GM06990 (cell line): ENCODE data around the gene CNTNAP4.

Source experiments
- DNase-seq: peaks from one replicate; pipeline ENCODE4 v3.0.0-alpha.2; 2011; ENCODE audit not compliant: insufficient read length; ENCODE audit errors: extremely low read depth
- H3K27me3 ChIP-seq: replicated peaks from 2 replicates; pipeline ENCODE4 v1.6.0; 2011; ENCODE audit warnings: low read length; ENCODE audit not compliant: control insufficient read depth, insufficient read depth
- H3K36me3 ChIP-seq: 2 replicates; pipeline ENCODE4 v1.5.1; 2011; ENCODE audit warnings: low read length; ENCODE audit not compliant: control insufficient read depth, insufficient read depth
- H3K4me3 ChIP-seq: replicated peaks from 2 replicates; pipeline ENCODE4 v1.5.1; 2011; ENCODE audit warnings: low read depth, mild to moderate bottlenecking, control low read depth, low read length
- TF ChIP-seq, protein P1 (sequence below): IDR thresholded peaks from 2 replicates; pipeline ENCODE4 v1.5.1; 2011; ENCODE audit warnings: low read length, control low read depth, mild to moderate bottlenecking, inconsistent platforms; ENCODE audit not compliant: insufficient read depth, poor library complexity, severe bottlenecking

The CNTNAP4 gene

DNA sequence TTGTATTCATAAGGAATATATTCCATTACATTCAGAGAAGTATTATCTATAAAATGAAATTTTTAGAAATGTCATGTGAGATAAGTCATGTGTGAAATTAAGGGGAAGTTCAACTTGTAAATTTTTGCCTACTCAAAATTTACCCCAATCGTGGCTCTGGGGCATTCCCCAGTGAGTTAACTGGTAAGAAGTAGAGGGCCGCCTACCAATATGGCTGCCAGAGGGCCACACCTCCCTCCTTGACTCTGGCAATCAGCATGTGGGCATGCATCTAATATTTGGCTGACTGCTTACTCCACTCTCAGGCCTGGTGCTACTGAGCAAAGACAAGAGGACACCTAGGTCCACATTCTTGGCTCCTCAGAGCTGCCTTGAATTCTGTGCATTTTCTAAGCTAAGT lies 39.7 kb upstream of the CNTNAP4 start:
- no peak for DNase-seq
- Histone ChIP-seq H3K4me3 (no peak overlapping the region), H3K27me3 (no peaks in the 10 kb centered on the region), H3K36me3 (no peaks in the 10 kb centered on the region)
- TF ChIP-seq, protein P1, sequence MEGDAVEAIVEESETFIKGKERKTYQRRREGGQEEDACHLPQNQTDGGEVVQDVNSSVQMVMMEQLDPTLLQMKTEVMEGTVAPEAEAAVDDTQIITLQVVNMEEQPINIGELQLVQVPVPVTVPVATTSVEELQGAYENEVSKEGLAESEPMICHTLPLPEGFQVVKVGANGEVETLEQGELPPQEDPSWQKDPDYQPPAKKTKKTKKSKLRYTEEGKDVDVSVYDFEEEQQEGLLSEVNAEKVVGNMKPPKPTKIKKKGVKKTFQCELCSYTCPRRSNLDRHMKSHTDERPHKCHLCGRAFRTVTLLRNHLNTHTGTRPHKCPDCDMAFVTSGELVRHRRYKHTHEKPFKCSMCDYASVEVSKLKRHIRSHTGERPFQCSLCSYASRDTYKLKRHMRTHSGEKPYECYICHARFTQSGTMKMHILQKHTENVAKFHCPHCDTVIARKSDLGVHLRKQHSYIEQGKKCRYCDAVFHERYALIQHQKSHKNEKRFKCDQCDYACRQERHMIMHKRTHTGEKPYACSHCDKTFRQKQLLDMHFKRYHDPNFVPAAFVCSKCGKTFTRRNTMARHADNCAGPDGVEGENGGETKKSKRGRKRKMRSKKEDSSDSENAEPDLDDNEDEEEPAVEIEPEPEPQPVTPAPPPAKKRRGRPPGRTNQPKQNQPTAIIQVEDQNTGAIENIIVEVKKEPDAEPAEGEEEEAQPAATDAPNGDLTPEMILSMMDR, result no peak

DNA sequence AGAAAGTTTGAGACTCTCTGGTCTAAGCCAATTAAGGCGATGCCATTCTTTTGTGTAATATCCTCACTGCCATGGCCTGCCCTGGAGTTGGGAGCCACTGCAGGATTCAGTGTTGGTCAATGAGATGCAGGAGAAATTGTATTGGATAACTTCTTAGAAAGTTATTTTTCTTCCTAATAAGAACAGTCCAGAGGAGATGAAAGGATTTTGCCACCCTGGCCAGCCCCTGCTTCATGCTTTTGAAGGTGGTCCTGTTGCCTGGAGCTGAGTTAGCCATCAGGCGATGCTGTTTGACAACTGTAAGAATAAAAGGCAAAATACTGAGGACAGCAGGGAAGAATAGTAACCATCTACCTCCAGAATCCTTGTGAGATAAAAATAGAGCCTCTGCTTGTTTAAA lies 35.4 kb upstream of the CNTNAP4 start:
- Histone ChIP-seq H3K4me3 (no peak overlapping the region), H3K27me3 (no peaks in the 10 kb centered on the region), H3K36me3 (no peaks in the 10 kb centered on the region)
- TF ChIP-seq, protein P1, result no peak
- no peak for DNase-seq

DNA sequence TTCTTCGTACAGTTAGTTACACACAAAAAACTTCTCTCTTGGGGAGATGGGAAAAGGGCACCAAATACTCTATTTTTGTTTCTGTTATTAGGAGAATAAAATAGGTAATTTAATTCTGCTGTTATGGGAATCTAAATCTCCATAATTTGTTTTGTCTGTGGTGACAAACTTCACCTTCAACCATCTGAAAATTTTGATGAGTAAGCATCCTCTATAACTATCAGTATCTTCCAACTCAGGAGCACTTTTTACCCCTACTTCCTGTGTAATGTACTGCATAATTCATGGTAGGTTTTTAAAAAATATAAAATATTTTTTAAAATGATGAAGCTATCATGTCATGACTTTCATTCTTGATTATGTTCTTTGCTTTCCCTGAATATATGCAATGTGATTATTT lies 33.6 kb upstream of the CNTNAP4 start:
- H3K27me3 ChIP-seq, result no peaks in the 10 kb centered on the region
- H3K36me3 ChIP-seq, result no peaks in the 10 kb centered on the region
- TF ChIP-seq, protein P1, result no peak
- DNase-seq, result no peak
- no peak overlapping the region for H3K4me3 ChIP-seq

DNA sequence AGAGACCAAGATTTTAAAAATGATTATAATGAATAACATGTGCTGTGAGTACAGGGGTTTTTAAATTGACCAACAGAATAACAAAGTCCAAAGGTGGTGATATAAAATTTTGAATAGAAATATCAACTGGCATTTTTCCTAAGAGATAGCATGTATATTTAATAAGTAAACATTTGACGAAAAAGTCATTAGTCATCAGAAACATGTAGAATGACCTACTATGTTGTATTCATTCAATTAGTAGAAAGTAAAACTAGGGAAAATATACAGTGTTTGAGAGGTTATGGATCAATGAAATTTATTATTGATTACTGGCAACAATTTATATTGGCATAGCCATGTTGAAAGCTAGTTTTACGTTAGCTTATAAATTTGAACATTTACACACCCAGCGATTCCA lies 30.6 kb upstream of the CNTNAP4 start:
- no peak for DNase-seq
- H3K36me3 ChIP-seq, result no peaks in the 10 kb centered on the region
- H3K27me3 ChIP-seq, result no peaks in the 10 kb centered on the region
- no peak overlapping the region for H3K4me3 ChIP-seq
- TF ChIP-seq, protein P1, result no peak

DNA sequence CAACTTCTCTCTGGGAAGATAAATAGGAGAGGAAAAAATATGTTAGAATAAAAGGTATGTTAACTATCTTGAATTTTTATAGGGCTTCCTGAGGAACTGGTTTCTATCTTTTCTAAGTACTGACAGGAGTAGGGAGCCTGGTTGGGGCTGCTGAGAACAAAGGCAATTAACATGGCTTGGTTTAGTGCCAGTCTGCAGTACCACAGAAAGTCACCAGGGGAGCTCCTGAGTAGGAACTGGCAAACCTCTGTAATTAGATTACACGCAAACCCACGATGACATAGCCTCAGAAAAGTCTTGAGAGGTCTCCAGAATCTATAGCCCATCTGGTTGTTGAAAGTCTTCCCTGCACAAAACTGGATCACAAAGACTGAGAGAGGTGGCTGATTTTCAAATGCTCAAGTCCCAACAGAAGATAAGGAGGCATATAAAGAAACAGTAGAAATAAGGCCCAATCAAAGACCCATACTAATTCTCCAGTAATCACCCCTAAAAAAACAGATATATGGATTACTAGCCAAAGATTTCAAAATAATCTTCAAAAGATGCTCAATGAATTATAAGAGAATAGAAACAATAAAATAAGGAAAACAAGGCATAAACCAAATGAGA lies 11.7 kb upstream of the CNTNAP4 start:
- H3K4me3 ChIP-seq, result no peak overlapping the region
- no peaks in the 10 kb centered on the region for H3K27me3 ChIP-seq
- TF ChIP-seq, protein P1, result peak; percentile 75
- DNase-seq, result no peak
- H3K36me3 ChIP-seq, result no peaks in the 10 kb centered on the region

DNA sequence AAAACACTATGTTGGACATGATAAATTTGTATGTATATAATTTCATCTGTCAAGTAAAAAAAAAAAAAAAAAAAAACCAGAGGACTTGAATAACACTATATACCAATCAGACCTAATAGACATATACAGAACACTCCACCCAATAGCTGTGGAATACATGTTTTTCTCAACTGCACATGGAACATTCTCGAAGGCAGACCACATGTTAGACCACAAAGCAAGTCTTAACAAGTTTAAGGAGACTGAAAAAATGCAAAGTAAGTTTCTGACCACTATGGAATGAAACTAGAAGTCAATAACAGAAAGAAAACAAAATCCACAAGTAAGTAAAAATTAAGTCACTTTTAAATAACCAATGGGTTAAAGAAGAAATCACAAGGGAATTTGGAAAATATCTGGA lies 8.4 kb upstream of the CNTNAP4 start:
- Histone ChIP-seq H3K4me3 (no peak overlapping the region), H3K27me3 (no peaks in the 10 kb centered on the region), H3K36me3 (no peaks in the 10 kb centered on the region)
- TF ChIP-seq, protein P1, result no peak
- DNase-seq, result no peak
